Psoas muscle (tissue), 8 donors: ENCODE results near the gene GRID2. TPM values are rescaled to one million over a fixed set of nuclear protein-coding genes. Genes with fewer than 3 reads are reported as not detected.

ENCODE experiments used
- ATAC-seq, 4 donors: fragments of 200-7000 bp; cut with Tn5 transposase; one replicate each; pipeline ENCODE4 v1.9.1; 2020; ENCODE audit warnings: moderate library complexity in 3 of 4, mild to moderate bottlenecking in 2 of 4
- DNase-seq, 2 donors: peaks; one replicate each; pipeline ENCODE4 v3.0.0-alpha.2; 2020
- H3K27ac ChIP-seq: fragments of 200-600 bp; one replicate; pipeline ENCODE4 v1.8.0; 2022
- H3K27me3 ChIP-seq, 3 donors: fragments of 200-600 bp in 1 of 3; one replicate each; pipeline versions ENCODE4 v1.6.1 to v1.8.0; 2013 to 2022; ENCODE audit warnings: low read length in 2 of 3, mild to moderate bottlenecking in 2 of 3, moderate library complexity in 1 of 3; ENCODE audit not compliant: insufficient read depth in 3 of 3
- H3K36me3 ChIP-seq, 2 donors: fragments of 200-600 bp in 1 of 2; one replicate each; pipeline versions ENCODE4 v1.6.1 to v1.8.0; 2013 to 2022; ENCODE audit warnings: low read depth in 1 of 2, mild to moderate bottlenecking in 1 of 2, moderate library complexity in 1 of 2; ENCODE audit not compliant: insufficient read depth in 1 of 2
- H3K4me1 ChIP-seq: fragments of 200-600 bp; one replicate; pipeline ENCODE4 v1.8.0; 2022
- H3K4me3 ChIP-seq: fragments of 200-600 bp; one replicate; pipeline ENCODE4 v1.8.0; 2022; ENCODE audit warnings: mild to moderate bottlenecking
- H3K9me3 ChIP-seq: fragments of 200-600 bp; one replicate; pipeline ENCODE4 v1.8.0; 2022
- CTCF ChIP-seq: fragments of 200-600 bp; IDR thresholded peaks from one replicate; pipeline ENCODE4 v1.8.0; 2022; ENCODE audit warnings: antibody characterized with exemption
- WGBS, 3 donors: extraction: QIAGEN DNeasy Blood & Tissue Kit; methylation state at CpG; one replicate each; pipeline versions ENCODE4 v1.1.6 to v1.1.7; 2013; 5-methylcytosine and 5-hydroxymethylcytosine counted together
- intact Hi-C, 2 donors: fragments of 100-400 bp; cut with DNase I; formaldehyde crosslinking; loops; one replicate each; pipeline versions ENCODE4 v1.11.0 to v1.14.2; 2022
- polyA plus RNA-seq, 3 donors: library from polyadenylated mRNA; stranded (reverse); fragments of 200-250 nt; gene quantifications; one replicate each; pipeline ENCODE4 v1.2.3, GENCODE V29; 2013
- total RNA-seq, 4 donors: library from RNA; stranded (reverse); fragmentation: NEBNext Ultra II Directional in 2 of 4; extraction: Animal tissue kit (Norgen Biotek cat#: 25700) in 2 of 4; gene quantifications; one replicate each; pipeline versions ENCODE4 v1.2.1 to v1.2.4, GENCODE V29; 2021 to 2023
- donor health status: healthy with polysubstance abuse.
- donor health status: DM: no; HTN: no; CAD: no; lungs with moderate emphysema.
- donor health status: Bipolar disorder and iron deficiency.
- donor health status: healthy.
- donor health status: DM: yes; HTN: yes; CAD: no.
- donor health status: DM: no; HTN: no; CAD: no.
- donor health status: DM: no; HTN: no; CAD: no.
- donor health status: DM: yes; HTN: yes; CAD: no.

GRID2 gene
- total and polyA plus RNA-seq, 7 donors: not detected

- Histone ChIP-seq H3K9me3 (no peaks in the 10 kb centered on the region), H3K27ac (no peak overlapping the region), H3K4me3 (no peak overlapping the region), H3K36me3 (no peaks in the 10 kb centered on the region), H3K4me1 (no peaks in the 10 kb centered on the region), H3K27me3 (no peaks in the 10 kb centered on the region)
- ATAC-seq (no peak), DNase-seq (no peak)
- intact Hi-C loops: no loop called here
- 93 to 96% (median 94%) methylated on average over 7 of the region's 7 CpGs for WGBS, 3 donors
- TF ChIP-seq CTCF: no peak
Observed at GRCh38 chr4:93515208-93515607, 1211.4 kb downstream of the GRID2 start.

GRCh38 chr4:93529692-93530372 is 1226.1 kb downstream of the GRID2 start:
- DNase-seq (no peak), ATAC-seq (no peak)
- Histone ChIP-seq H3K4me3 (no peak overlapping the region), H3K27ac (no peak overlapping the region), H3K4me1 (no peaks in the 10 kb centered on the region), H3K9me3 (no peaks in the 10 kb centered on the region), H3K27me3 (no peaks in the 10 kb centered on the region), H3K36me3 (no peaks in the 10 kb centered on the region)
- intact Hi-C loops: no loop called here
- 54 to 81% (median 76%) methylated on average over 3 of the region's 3 CpGs for WGBS, 3 donors
- TF ChIP-seq CTCF: no peak

GRCh38 chr4:93532234-93532633 is 1228.5 kb downstream of the GRID2 start:
- H3K27ac ChIP-seq: no peak overlapping the region
- no peaks in the 10 kb centered on the region for H3K27me3 ChIP-seq
- H3K36me3 ChIP-seq: no peaks in the 10 kb centered on the region
- no peak for TF ChIP-seq CTCF
- no peaks in the 10 kb centered on the region for H3K9me3 ChIP-seq
- H3K4me3 ChIP-seq: no peak overlapping the region
- DNase-seq (no peak), ATAC-seq (no peak)
- intact Hi-C loops: no loop called here
- 88 to 91% (median 90%) methylated on average over 1 of the region's 1 CpG for WGBS, 3 donors
- H3K4me1 ChIP-seq: no peaks in the 10 kb centered on the region

GRCh38 chr4:93540562-93540961 is 1236.8 kb downstream of the GRID2 start:
- no peak for DNase-seq
- ATAC-seq: no peak

More at GRCh38 chr4:93540562-93540961, 1236.8 kb downstream of the GRID2 start:
- Histone ChIP-seq H3K4me3 (no peak overlapping the region), H3K9me3 (no peaks in the 10 kb centered on the region), H3K4me1 (no peaks in the 10 kb centered on the region), H3K27me3 (no peaks in the 10 kb centered on the region), H3K27ac (no peak overlapping the region), H3K36me3 (no peaks in the 10 kb centered on the region)
- no peak for TF ChIP-seq CTCF
- intact Hi-C loops: no loop called here
